ENCODE measurements around the gene AMPD3.

- TF ChIP-seq CTCF (IDR thresholded peaks at IDR 0.05), result no peak
- TF ChIP-seq, protein P1, sequence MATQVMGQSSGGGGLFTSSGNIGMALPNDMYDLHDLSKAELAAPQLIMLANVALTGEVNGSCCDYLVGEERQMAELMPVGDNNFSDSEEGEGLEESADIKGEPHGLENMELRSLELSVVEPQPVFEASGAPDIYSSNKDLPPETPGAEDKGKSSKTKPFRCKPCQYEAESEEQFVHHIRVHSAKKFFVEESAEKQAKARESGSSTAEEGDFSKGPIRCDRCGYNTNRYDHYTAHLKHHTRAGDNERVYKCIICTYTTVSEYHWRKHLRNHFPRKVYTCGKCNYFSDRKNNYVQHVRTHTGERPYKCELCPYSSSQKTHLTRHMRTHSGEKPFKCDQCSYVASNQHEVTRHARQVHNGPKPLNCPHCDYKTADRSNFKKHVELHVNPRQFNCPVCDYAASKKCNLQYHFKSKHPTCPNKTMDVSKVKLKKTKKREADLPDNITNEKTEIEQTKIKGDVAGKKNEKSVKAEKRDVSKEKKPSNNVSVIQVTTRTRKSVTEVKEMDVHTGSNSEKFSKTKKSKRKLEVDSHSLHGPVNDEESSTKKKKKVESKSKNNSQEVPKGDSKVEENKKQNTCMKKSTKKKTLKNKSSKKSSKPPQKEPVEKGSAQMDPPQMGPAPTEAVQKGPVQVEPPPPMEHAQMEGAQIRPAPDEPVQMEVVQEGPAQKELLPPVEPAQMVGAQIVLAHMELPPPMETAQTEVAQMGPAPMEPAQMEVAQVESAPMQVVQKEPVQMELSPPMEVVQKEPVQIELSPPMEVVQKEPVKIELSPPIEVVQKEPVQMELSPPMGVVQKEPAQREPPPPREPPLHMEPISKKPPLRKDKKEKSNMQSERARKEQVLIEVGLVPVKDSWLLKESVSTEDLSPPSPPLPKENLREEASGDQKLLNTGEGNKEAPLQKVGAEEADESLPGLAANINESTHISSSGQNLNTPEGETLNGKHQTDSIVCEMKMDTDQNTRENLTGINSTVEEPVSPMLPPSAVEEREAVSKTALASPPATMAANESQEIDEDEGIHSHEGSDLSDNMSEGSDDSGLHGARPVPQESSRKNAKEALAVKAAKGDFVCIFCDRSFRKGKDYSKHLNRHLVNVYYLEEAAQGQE (IDR thresholded peaks at IDR 0.05; ENCODE audit: insufficient read depth in 1 of 2, low read depth in 2 of 2, low read length in 1 of 2), result no peak
- TF ChIP-seq TCF7L2 (IDR thresholded peaks at IDR 0.05; ENCODE audit: low read depth, low read length), result no peak
Measured at GRCh38 chr11:10441091-10441490, 14.0 kb upstream of the AMPD3 start.

Measured in Panc1 (cell line).